ENCODE measurements around the gene HIVEP3.

HIVEP3 gene

GRCh38 chr1:41648844-41649243 is 269.9 kb downstream of the HIVEP3 start:
- Histone ChIP-seq H3K27me3 (ENCODE audit: control insufficient read depth in 1 of 2, insufficient read depth in 2 of 2, low read length in 2 of 2) (no peaks in the 10 kb centered on the region), H3K9me3 (ENCODE audit: control insufficient read depth in 2 of 2, low read length in 2 of 2) (no peaks in the 10 kb centered on the region), H3K9ac (ENCODE audit: low read length in 2 of 2) (no peak overlapping the region), H3K27ac (ENCODE audit: low read length) (no peak overlapping the region), H3K4me1 (ENCODE audit: control insufficient read depth, insufficient read depth, low read length) (no peaks in the 10 kb centered on the region), H3K4me3 (ENCODE audit: low read length in 2 of 2) (no peak overlapping the region), H3K36me3 (ENCODE audit: control insufficient read depth in 2 of 2, insufficient read depth in 2 of 2, low read length in 2 of 2) (no peaks in the 10 kb centered on the region)

- no peaks in the 10 kb centered on the region for H3K27me3 ChIP-seq (ENCODE audit: control insufficient read depth in 1 of 2, insufficient read depth in 2 of 2, low read length in 2 of 2)
- H3K9me3 ChIP-seq (ENCODE audit: control insufficient read depth in 2 of 2, low read length in 2 of 2) = no peaks in the 10 kb centered on the region
- no peaks in the 10 kb centered on the region for H3K36me3 ChIP-seq (ENCODE audit: control insufficient read depth in 2 of 2, insufficient read depth in 2 of 2, low read length in 2 of 2)
- no peaks in the 10 kb centered on the region for H3K4me1 ChIP-seq (ENCODE audit: control insufficient read depth, insufficient read depth, low read length)
- H3K27ac ChIP-seq (ENCODE audit: low read length) = no peak overlapping the region
- no peak overlapping the region for H3K4me3 ChIP-seq (ENCODE audit: low read length in 2 of 2)
- H3K9ac ChIP-seq (ENCODE audit: low read length in 2 of 2) = no peak overlapping the region
These were observed 270.5 kb downstream of the HIVEP3 start for GRCh38 chr1:41648230-41648629.

GRCh38 chr1:41647221-41648135 is 271.2 kb downstream of the HIVEP3 start:
- Histone ChIP-seq H3K9me3 (ENCODE audit: control insufficient read depth in 2 of 2, low read length in 2 of 2) (no peaks in the 10 kb centered on the region), H3K27ac (ENCODE audit: low read length) (no peak overlapping the region), H3K36me3 (ENCODE audit: control insufficient read depth in 2 of 2, insufficient read depth in 2 of 2, low read length in 2 of 2) (no peaks in the 10 kb centered on the region), H3K4me3 (ENCODE audit: low read length in 2 of 2) (no peak overlapping the region), H3K4me1 (ENCODE audit: control insufficient read depth, insufficient read depth, low read length) (no peaks in the 10 kb centered on the region), H3K9ac (ENCODE audit: low read length in 2 of 2) (no peak overlapping the region), H3K27me3 (ENCODE audit: control insufficient read depth in 1 of 2, insufficient read depth in 2 of 2, low read length in 2 of 2) (no peaks in the 10 kb centered on the region)

- H3K27ac ChIP-seq (ENCODE audit: low read length) = no peak overlapping the region
- no peaks in the 10 kb centered on the region for H3K4me1 ChIP-seq (ENCODE audit: control insufficient read depth, insufficient read depth, low read length)
- H3K9me3 ChIP-seq (ENCODE audit: control insufficient read depth in 2 of 2, low read length in 2 of 2) = no peaks in the 10 kb centered on the region
- no peaks in the 10 kb centered on the region for H3K27me3 ChIP-seq (ENCODE audit: control insufficient read depth in 1 of 2, insufficient read depth in 2 of 2, low read length in 2 of 2)
- no peak overlapping the region for H3K4me3 ChIP-seq (ENCODE audit: low read length in 2 of 2)
- no peak overlapping the region for H3K9ac ChIP-seq (ENCODE audit: low read length in 2 of 2)
- no peaks in the 10 kb centered on the region for H3K36me3 ChIP-seq (ENCODE audit: control insufficient read depth in 2 of 2, insufficient read depth in 2 of 2, low read length in 2 of 2)
These were observed 272.5 kb downstream of the HIVEP3 start for GRCh38 chr1:41646186-41646585.

- no peak overlapping the region for H3K27ac ChIP-seq (ENCODE audit: low read length)
- no peak overlapping the region for H3K9ac ChIP-seq (ENCODE audit: low read length in 2 of 2)
- H3K4me1 ChIP-seq (ENCODE audit: control insufficient read depth, insufficient read depth, low read length) = no peaks in the 10 kb centered on the region
- no peaks in the 10 kb centered on the region for H3K27me3 ChIP-seq (ENCODE audit: control insufficient read depth in 1 of 2, insufficient read depth in 2 of 2, low read length in 2 of 2)
- H3K9me3 ChIP-seq (ENCODE audit: control insufficient read depth in 2 of 2, low read length in 2 of 2) = no peaks in the 10 kb centered on the region
- H3K36me3 ChIP-seq (ENCODE audit: control insufficient read depth in 2 of 2, insufficient read depth in 2 of 2, low read length in 2 of 2) = no peaks in the 10 kb centered on the region
- no peak overlapping the region for H3K4me3 ChIP-seq (ENCODE audit: low read length in 2 of 2)
These were observed 273.7 kb downstream of the HIVEP3 start for GRCh38 chr1:41645062-41645461.

- H3K27ac ChIP-seq (ENCODE audit: low read length) = no peak overlapping the region
- no peaks in the 10 kb centered on the region for H3K4me1 ChIP-seq (ENCODE audit: control insufficient read depth, insufficient read depth, low read length)
- no peaks in the 10 kb centered on the region for H3K27me3 ChIP-seq (ENCODE audit: control insufficient read depth in 1 of 2, insufficient read depth in 2 of 2, low read length in 2 of 2)
- no peak overlapping the region for H3K4me3 ChIP-seq (ENCODE audit: low read length in 2 of 2)
- H3K9me3 ChIP-seq (ENCODE audit: control insufficient read depth in 2 of 2, low read length in 2 of 2) = no peaks in the 10 kb centered on the region
- no peaks in the 10 kb centered on the region for H3K36me3 ChIP-seq (ENCODE audit: control insufficient read depth in 2 of 2, insufficient read depth in 2 of 2, low read length in 2 of 2)
- H3K9ac ChIP-seq (ENCODE audit: low read length in 2 of 2) = no peak overlapping the region
These were observed 275.6 kb downstream of the HIVEP3 start for GRCh38 chr1:41642922-41643821.

GRCh38 chr1:41641941-41642527 is 276.7 kb downstream of the HIVEP3 start:
- H3K4me3 ChIP-seq (ENCODE audit: low read length in 2 of 2) = no peak overlapping the region
- no peaks in the 10 kb centered on the region for H3K4me1 ChIP-seq (ENCODE audit: control insufficient read depth, insufficient read depth, low read length)
- no peak overlapping the region for H3K27ac ChIP-seq (ENCODE audit: low read length)
- H3K27me3 ChIP-seq (ENCODE audit: control insufficient read depth in 1 of 2, insufficient read depth in 2 of 2, low read length in 2 of 2) = no peaks in the 10 kb centered on the region
- no peak overlapping the region for H3K9ac ChIP-seq (ENCODE audit: low read length in 2 of 2)
- H3K36me3 ChIP-seq (ENCODE audit: control insufficient read depth in 2 of 2, insufficient read depth in 2 of 2, low read length in 2 of 2) = no peaks in the 10 kb centered on the region
- H3K9me3 ChIP-seq (ENCODE audit: control insufficient read depth in 2 of 2, low read length in 2 of 2) = no peaks in the 10 kb centered on the region

GRCh38 chr1:41641475-41641814 is 277.3 kb downstream of the HIVEP3 start:
- no peak overlapping the region for H3K27ac ChIP-seq (ENCODE audit: low read length)
- no peaks in the 10 kb centered on the region for H3K36me3 ChIP-seq (ENCODE audit: control insufficient read depth in 2 of 2, insufficient read depth in 2 of 2, low read length in 2 of 2)
- no peak overlapping the region for H3K9ac ChIP-seq (ENCODE audit: low read length in 2 of 2)
- H3K4me3 ChIP-seq (ENCODE audit: low read length in 2 of 2) = no peak overlapping the region
- H3K9me3 ChIP-seq (ENCODE audit: control insufficient read depth in 2 of 2, low read length in 2 of 2) = no peaks in the 10 kb centered on the region
- no peaks in the 10 kb centered on the region for H3K27me3 ChIP-seq (ENCODE audit: control insufficient read depth in 1 of 2, insufficient read depth in 2 of 2, low read length in 2 of 2)
- H3K4me1 ChIP-seq (ENCODE audit: control insufficient read depth, insufficient read depth, low read length) = no peaks in the 10 kb centered on the region

GRCh38 chr1:41640756-41641474 is 277.8 kb downstream of the HIVEP3 start:
- Histone ChIP-seq H3K27me3 (ENCODE audit: control insufficient read depth in 1 of 2, insufficient read depth in 2 of 2, low read length in 2 of 2) (no peaks in the 10 kb centered on the region), H3K9ac (ENCODE audit: low read length in 2 of 2) (no peak overlapping the region), H3K4me3 (ENCODE audit: low read length in 2 of 2) (no peak overlapping the region), H3K27ac (ENCODE audit: low read length) (no peak overlapping the region), H3K4me1 (ENCODE audit: control insufficient read depth, insufficient read depth, low read length) (no peaks in the 10 kb centered on the region), H3K36me3 (ENCODE audit: control insufficient read depth in 2 of 2, insufficient read depth in 2 of 2, low read length in 2 of 2) (no peaks in the 10 kb centered on the region), H3K9me3 (ENCODE audit: control insufficient read depth in 2 of 2, low read length in 2 of 2) (no peaks in the 10 kb centered on the region)

- Histone ChIP-seq H3K27ac (ENCODE audit: low read length) (no peak overlapping the region), H3K4me3 (ENCODE audit: low read length in 2 of 2) (no peak overlapping the region), H3K9me3 (ENCODE audit: control insufficient read depth in 2 of 2, low read length in 2 of 2) (no peaks in the 10 kb centered on the region), H3K27me3 (ENCODE audit: control insufficient read depth in 1 of 2, insufficient read depth in 2 of 2, low read length in 2 of 2) (no peaks in the 10 kb centered on the region), H3K4me1 (ENCODE audit: control insufficient read depth, insufficient read depth, low read length) (no peaks in the 10 kb centered on the region), H3K36me3 (ENCODE audit: control insufficient read depth in 2 of 2, insufficient read depth in 2 of 2, low read length in 2 of 2) (no peaks in the 10 kb centered on the region), H3K9ac (ENCODE audit: low read length in 2 of 2) (no peak overlapping the region)
These were observed 278.5 kb downstream of the HIVEP3 start for GRCh38 chr1:41640141-41640751.

Measured in stomach smooth muscle (tissue), 2 donors.